Liver (tissue), 9 donors: Measurements from ENCODE around the gene TAB2. TPM values are rescaled to one million over a fixed set of nuclear protein-coding genes. Genes with fewer than 3 reads are reported as not detected.

ENCODE experiments used
- DNase-seq: peaks from one replicate; pipeline ENCODE4 v3.0.0-alpha.2; 2017; ENCODE audit warnings: low spot score
- H3K27ac ChIP-seq, 2 donors: one replicate each; pipeline ENCODE4 v1.7.0; 2013; ENCODE audit warnings: inconsistent platforms in 2 of 2, low read length in 2 of 2, control low read depth in 1 of 2, low read depth in 1 of 2, mild to moderate bottlenecking in 1 of 2
- H3K27me3 ChIP-seq, 4 donors: one replicate each; pipeline versions ENCODE4 v1.6.1 to v1.7.0; 2013; ENCODE audit warnings: low read length in 3 of 4, inconsistent platforms in 1 of 4, mild to moderate bottlenecking in 1 of 4, moderate library complexity in 1 of 4; ENCODE audit not compliant: control insufficient read depth in 4 of 4, insufficient read depth in 4 of 4
- H3K36me3 ChIP-seq, 4 donors: one replicate each; pipeline versions ENCODE4 v1.6.1 to v1.7.0; 2013; ENCODE audit warnings: low read length in 3 of 4, mild to moderate bottlenecking in 3 of 4, low read depth in 1 of 4, moderate library complexity in 1 of 4; ENCODE audit not compliant: control insufficient read depth in 4 of 4, insufficient read depth in 3 of 4
- H3K4me1 ChIP-seq, 4 donors: one replicate each; pipeline versions ENCODE4 v1.6.1 to v1.7.0; 2013; ENCODE audit warnings: low read length in 3 of 4, mild to moderate bottlenecking in 3 of 4, moderate library complexity in 1 of 4; ENCODE audit not compliant: control insufficient read depth in 4 of 4, insufficient read depth in 4 of 4
- H3K4me3 ChIP-seq, 3 donors: one replicate each; pipeline versions ENCODE4 v1.6.1 to v1.7.0; 2013; ENCODE audit warnings: low read length in 3 of 3, control low read depth in 1 of 3, low read depth in 1 of 3, mild to moderate bottlenecking in 1 of 3
- H3K9ac ChIP-seq, 2 donors: one replicate each; pipeline ENCODE4 v1.7.0; 2013; ENCODE audit warnings: low read length in 2 of 2, mild to moderate bottlenecking in 2 of 2, moderate library complexity in 2 of 2, control low read depth in 1 of 2, low read depth in 1 of 2
- H3K9me3 ChIP-seq, 4 donors: one replicate each; pipeline versions ENCODE4 v1.6.1 to v1.7.0; 2013; ENCODE audit warnings: low read length in 3 of 4; ENCODE audit not compliant: control insufficient read depth in 4 of 4
- ATF3 ChIP-seq: IDR thresholded peaks from 2 replicates; pipeline ENCODE4 v1.6.1; 2016; ENCODE audit warnings: antibody characterized with exemption
- CTCF ChIP-seq: fragments of 150-350 bp; IDR thresholded peaks from 2 replicates; pipeline ENCODE4 v1.5.1; 2017; ENCODE audit warnings: improper control_type of control experiment, low read depth, low read length; ENCODE audit not compliant: missing input control
- EGR1 ChIP-seq, 2 donors: IDR thresholded peaks; 2 replicates each; pipeline ENCODE4 v1.6.1; 2016 to 2018; ENCODE audit warnings: antibody characterized with exemption in 2 of 2, low read depth in 2 of 2
- FOXA2 ChIP-seq: IDR thresholded peaks from 2 replicates; pipeline ENCODE4 v1.6.1; 2016; ENCODE audit warnings: antibody characterized with exemption
- GABPA ChIP-seq, 2 donors: IDR thresholded peaks in 1 of 2; conservative IDR thresholded peaks in 1 of 2; 2 replicates each; pipeline ENCODE4 v1.6.1; 2016; ENCODE audit warnings: antibody characterized with exemption in 2 of 2, mild to moderate bottlenecking in 1 of 2, moderate library complexity in 1 of 2
- HNF4A ChIP-seq, 2 donors: conservative IDR thresholded peaks; 2 replicates each; pipeline ENCODE4 v1.6.1; 2016; ENCODE audit warnings: antibody characterized with exemption in 2 of 2, mild to moderate bottlenecking in 2 of 2
- HNF4G ChIP-seq: IDR thresholded peaks from 2 replicates; pipeline ENCODE4 v1.6.1; 2016; ENCODE audit warnings: antibody characterized with exemption
- JUND ChIP-seq, 2 donors: IDR thresholded peaks; 2 replicates each; pipeline ENCODE4 v1.6.1; 2016; ENCODE audit warnings: antibody characterized with exemption in 2 of 2
- MAX ChIP-seq: IDR thresholded peaks from 2 replicates; pipeline ENCODE4 v1.6.1; 2016; ENCODE audit warnings: antibody characterized with exemption
- NR2F2 ChIP-seq: IDR thresholded peaks from 2 replicates; pipeline ENCODE4 v1.6.1; 2016; ENCODE audit warnings: antibody characterized with exemption
- REST ChIP-seq: IDR thresholded peaks from 2 replicates; pipeline ENCODE4 v1.6.1; 2016; ENCODE audit warnings: antibody characterized with exemption, mild to moderate bottlenecking
- RXRA ChIP-seq, 2 donors: IDR thresholded peaks; 2 replicates each; pipeline ENCODE4 v1.6.1; 2017 to 2018; ENCODE audit warnings: antibody characterized with exemption in 2 of 2, mild to moderate bottlenecking in 1 of 2
- TAF1 ChIP-seq: conservative IDR thresholded peaks from 2 replicates; pipeline ENCODE4 v1.6.1; 2016; ENCODE audit warnings: antibody characterized with exemption, mild to moderate bottlenecking
- YY1 ChIP-seq: IDR thresholded peaks from 2 replicates; pipeline ENCODE4 v1.6.1; 2016; ENCODE audit warnings: antibody characterized with exemption, mild to moderate bottlenecking
- ZBTB33 ChIP-seq: IDR thresholded peaks from 2 replicates; pipeline ENCODE4 v1.6.1; 2016; ENCODE audit warnings: antibody characterized with exemption
- WGBS: extraction: QIAGEN DNeasy Blood & Tissue Kit; methylation state at CpG from one replicate; pipeline ENCODE4 v1.1.7; 2013; 5-methylcytosine and 5-hydroxymethylcytosine counted together
- polyA plus RNA-seq, 2 donors: library from polyadenylated mRNA; stranded (reverse) in 1 of 2; unstranded in 1 of 2; fragments of 200-250 nt in 1 of 2; fragments of >200 nt in 1 of 2; fragmentation: Nextera tagmentation in 1 of 2; extraction: Ambion mirVana in 1 of 2; gene quantifications; one replicate each; pipeline versions ENCODE4 v1.2.1 to v1.2.3, GENCODE V29; 2013 to 2015
- total RNA-seq, 2 donors: library from RNA; depleted of rRNA; stranded (reverse); fragments of >200 nt; gene quantifications; one replicate each; pipeline ENCODE4 v1.2.3, GENCODE V29; 2014
- donor health status: healthy.
- donor health status: healthy.
- donor health status: healthy.
- donor health status: healthy.
- donor health status: healthy.

The TAB2 gene
- total and polyA plus RNA-seq, 4 donors: 10.5 to 25.6 (median 18.0) TPM

- TF ChIP-seq REST (no peak), MAX (no peak), TAF1 (no peak), FOXA2 (no peak), ZBTB33 (no peak), EGR1 (IDR thresholded peaks at IDR 0.05; ENCODE audit: low read depth in 2 of 2) (no peak), HNF4A (conservative IDR thresholded peaks at IDR 0.05) (no peak), CTCF (no peak), NR2F2 (no peak), GABPA (IDR thresholded peaks at IDR 0.05 in 1 of 2, conservative IDR thresholded peaks at IDR 0.05 in 1 of 2) (no peak), RXRA (IDR thresholded peaks at IDR 0.05) (no peak), ATF3 (no peak), JUND (IDR thresholded peaks at IDR 0.05) (no peak), HNF4G (no peak), YY1 (no peak)
- WGBS: 85% methylated on average over 2 of the region's 2 CpGs
- Histone ChIP-seq H3K27ac (no peak overlapping the region), H3K36me3 (no peaks in the 10 kb centered on the region), H3K27me3 (no peaks in the 10 kb centered on the region), H3K4me1 (peaks cover 8 to 61% (median 39%) of the 10 kb centered on the region in 4 donors), H3K4me3 (no peak overlapping the region), H3K9ac (no peak overlapping the region), H3K9me3 (no peaks in the 10 kb centered on the region)
- DNase-seq: no peak
Observed at GRCh38 chr6:149334682-149335160, 17.2 kb downstream of the TAB2 start.
